Skeletal muscle tissue (tissue), 4 donors: ENCODE data around the gene NKAIN2. TPM values are rescaled to one million over a fixed set of nuclear protein-coding genes. Genes with fewer than 3 reads are reported as not detected.
"Not testable (repeated sequence)": the region's sequence is repeated elsewhere in the genome, so short reads cannot be mapped to it uniquely, and the experiment has no call there.

Experiments used
- H3K27ac ChIP-seq: one replicate; pipeline ENCODE4 v1.7.0; 2013; ENCODE audit warnings: mild to moderate bottlenecking, low read depth, low read length, inconsistent platforms
- H3K27me3 ChIP-seq, 3 donors: one replicate each; pipeline ENCODE4 v1.7.0; 2013; ENCODE audit warnings: low read length in 3 of 3; ENCODE audit not compliant: control insufficient read depth in 3 of 3, insufficient read depth in 3 of 3
- H3K36me3 ChIP-seq, 3 donors: one replicate each; pipeline ENCODE4 v1.7.0; 2013; ENCODE audit warnings: low read length in 3 of 3; ENCODE audit not compliant: control insufficient read depth in 3 of 3, insufficient read depth in 3 of 3
- H3K4me1 ChIP-seq, 3 donors: one replicate each; pipeline ENCODE4 v1.7.0; 2013; ENCODE audit warnings: low read length in 3 of 3, mild to moderate bottlenecking in 3 of 3; ENCODE audit not compliant: control insufficient read depth in 3 of 3, insufficient read depth in 3 of 3
- H3K4me3 ChIP-seq, 3 donors: one replicate each; pipeline ENCODE4 v1.7.0; 2013; ENCODE audit warnings: low read length in 3 of 3
- H3K9ac ChIP-seq, 3 donors: one replicate each; pipeline ENCODE4 v1.7.0; 2013; ENCODE audit warnings: low read length in 3 of 3, mild to moderate bottlenecking in 3 of 3, moderate library complexity in 2 of 3, low read depth in 1 of 3
- H3K9me3 ChIP-seq, 3 donors: one replicate each; pipeline ENCODE4 v1.7.0; 2013; ENCODE audit warnings: low read length in 3 of 3; ENCODE audit not compliant: control insufficient read depth in 3 of 3
- total RNA-seq: library from RNA; depleted of rRNA; stranded (reverse); fragments of >200 nt; gene quantifications from one replicate; pipeline ENCODE4 v1.2.3, GENCODE V29; 2014
- donor health status: Osteomylitis.

NKAIN2 gene
- total RNA-seq, 1 donor from 2014 or later: 3.1 TPM

DNA sequence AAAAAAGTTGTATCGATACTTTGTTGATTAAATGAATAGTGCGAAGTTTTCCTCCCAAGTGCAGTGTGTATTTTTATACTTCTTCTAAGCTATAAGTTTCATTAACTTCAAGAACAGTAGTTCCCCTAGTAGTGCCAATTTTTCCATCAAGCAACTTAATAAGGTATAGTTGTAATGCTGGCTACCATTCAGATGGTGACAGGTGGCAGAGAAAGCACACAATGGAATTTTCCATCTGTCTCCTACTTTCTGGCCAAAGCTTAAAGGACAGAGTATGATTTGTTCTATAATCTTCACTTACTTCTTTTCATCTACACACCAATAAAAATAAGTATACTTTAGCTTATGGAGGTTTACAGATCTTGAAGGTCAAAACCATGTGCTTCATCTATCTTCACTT is 431.1 kb downstream of the NKAIN2 start:
- no peaks in the 10 kb centered on the region for H3K27me3 ChIP-seq
- H3K36me3 ChIP-seq: no peaks in the 10 kb centered on the region
- no peaks in the 10 kb centered on the region for H3K4me1 ChIP-seq
- H3K9ac ChIP-seq: no peak overlapping the region
- no peak overlapping the region for H3K27ac ChIP-seq
- H3K9me3 ChIP-seq: no peaks in the 10 kb centered on the region
- H3K4me3 ChIP-seq: no peak overlapping the region

DNA sequence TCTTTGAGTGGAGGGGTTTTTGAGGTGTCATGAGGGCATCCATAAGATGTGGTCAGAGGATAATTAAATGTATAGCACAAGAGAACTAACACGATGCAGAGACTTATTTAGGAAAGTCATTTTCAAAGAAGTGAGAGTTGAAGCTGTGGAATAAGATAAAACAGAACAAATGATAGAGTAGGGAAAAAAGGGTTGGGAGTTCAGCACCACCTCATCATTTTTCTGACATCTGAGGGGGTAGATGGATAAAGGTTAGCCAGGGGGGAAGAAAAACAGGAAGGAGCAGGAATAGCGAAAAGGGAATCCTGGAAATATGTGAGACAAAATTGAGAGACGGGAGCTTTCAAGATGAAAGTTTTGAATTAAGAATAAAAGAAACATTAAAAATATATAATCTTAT is 434.2 kb downstream of the NKAIN2 start:
- Histone ChIP-seq H3K4me1 (no peaks in the 10 kb centered on the region), H3K27ac (no peak overlapping the region), H3K27me3 (no peaks in the 10 kb centered on the region), H3K9ac (no peak overlapping the region), H3K36me3 (no peaks in the 10 kb centered on the region), H3K9me3 (no peaks in the 10 kb centered on the region), H3K4me3 (no peak overlapping the region)

DNA sequence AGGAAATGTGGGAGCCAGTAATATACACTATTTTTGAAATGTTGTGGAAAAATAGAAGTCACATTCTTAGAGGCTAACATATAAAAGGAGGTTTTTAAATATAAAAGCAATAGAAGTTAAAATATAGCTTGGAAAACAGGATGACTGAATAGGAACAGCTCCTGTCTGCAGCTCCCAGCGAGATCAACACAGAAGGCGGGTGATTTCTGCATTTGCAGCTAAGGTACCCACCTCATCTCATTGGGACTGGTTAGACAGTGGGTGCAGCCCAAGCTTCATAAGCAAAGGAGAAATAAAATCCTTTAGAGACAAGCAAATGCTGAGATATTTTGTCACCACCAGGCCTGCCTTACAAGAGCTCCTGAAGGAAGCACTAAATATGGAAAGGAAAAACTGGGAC is 434.7 kb downstream of the NKAIN2 start:
- not testable (repeated sequence) for H3K36me3 ChIP-seq, H3K27me3 ChIP-seq, H3K4me3 ChIP-seq, H3K4me1 ChIP-seq, H3K27ac ChIP-seq, H3K9ac ChIP-seq, H3K9me3 ChIP-seq

DNA sequence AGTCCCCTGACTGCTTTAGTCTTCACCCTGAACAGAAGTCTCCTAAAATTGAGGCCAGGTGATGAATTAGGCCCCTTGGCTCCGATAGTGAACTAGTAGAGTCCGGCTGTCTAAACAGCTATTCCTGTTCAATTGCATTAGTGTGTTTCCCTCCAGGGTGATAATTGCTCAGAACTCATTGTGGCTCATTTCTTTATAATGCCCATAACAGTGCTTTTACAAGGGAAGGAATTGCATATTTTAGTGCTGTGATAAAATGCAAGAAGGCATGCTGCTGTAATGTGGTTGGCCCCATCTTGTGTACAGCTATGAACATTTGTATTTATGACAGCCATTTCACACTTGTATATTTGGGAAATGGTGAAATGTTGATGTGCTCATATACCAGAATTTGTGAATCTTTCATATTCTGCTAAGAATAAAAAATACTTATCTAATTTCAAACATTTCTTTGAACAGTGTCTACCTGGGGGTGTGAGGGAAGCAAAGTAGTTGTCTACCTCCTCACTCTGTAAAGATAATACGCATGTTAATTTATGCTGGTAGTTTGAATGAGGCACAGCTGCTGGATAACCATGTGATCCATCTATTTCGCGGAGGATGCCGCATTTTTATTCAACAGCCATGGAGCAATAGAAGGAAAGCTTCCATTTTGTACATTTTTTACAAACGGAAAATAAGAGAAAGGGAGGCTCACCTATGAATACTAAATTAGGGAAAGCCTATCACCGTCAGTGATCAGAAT is 451.4 kb downstream of the NKAIN2 start:
- H3K4me3 ChIP-seq: no peak overlapping the region
- no peaks in the 10 kb centered on the region for H3K4me1 ChIP-seq
- no peak overlapping the region for H3K9ac ChIP-seq
- no peaks in the 10 kb centered on the region for H3K9me3 ChIP-seq
- no peaks in the 10 kb centered on the region for H3K36me3 ChIP-seq
- H3K27me3 ChIP-seq: no peaks in the 10 kb centered on the region
- no peak overlapping the region for H3K27ac ChIP-seq

DNA sequence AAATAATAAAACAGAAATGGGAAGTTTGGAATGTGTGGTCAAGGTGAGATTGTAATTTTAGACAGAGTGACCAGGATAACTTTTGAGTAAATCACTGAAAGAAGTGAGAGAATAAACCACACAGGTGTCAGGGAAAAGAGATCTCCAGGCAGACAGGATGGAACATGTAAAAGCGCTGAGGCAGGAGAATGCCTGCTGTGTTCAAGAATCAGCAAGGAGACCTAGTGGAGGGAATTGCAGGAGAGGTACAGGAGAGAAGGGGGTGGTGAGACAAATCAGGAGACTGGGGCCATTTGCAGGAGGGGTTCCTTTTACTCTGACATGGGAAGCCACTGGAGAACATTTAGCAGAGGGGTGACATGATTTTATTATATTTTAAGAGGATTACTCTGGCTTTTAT is 456.7 kb downstream of the NKAIN2 start:
- H3K9ac ChIP-seq: no peak overlapping the region
- H3K27me3 ChIP-seq: no peaks in the 10 kb centered on the region
- H3K4me1 ChIP-seq: no peaks in the 10 kb centered on the region
- no peaks in the 10 kb centered on the region for H3K36me3 ChIP-seq
- no peak overlapping the region for H3K27ac ChIP-seq
- no peaks in the 10 kb centered on the region for H3K9me3 ChIP-seq
- no peak overlapping the region for H3K4me3 ChIP-seq

DNA sequence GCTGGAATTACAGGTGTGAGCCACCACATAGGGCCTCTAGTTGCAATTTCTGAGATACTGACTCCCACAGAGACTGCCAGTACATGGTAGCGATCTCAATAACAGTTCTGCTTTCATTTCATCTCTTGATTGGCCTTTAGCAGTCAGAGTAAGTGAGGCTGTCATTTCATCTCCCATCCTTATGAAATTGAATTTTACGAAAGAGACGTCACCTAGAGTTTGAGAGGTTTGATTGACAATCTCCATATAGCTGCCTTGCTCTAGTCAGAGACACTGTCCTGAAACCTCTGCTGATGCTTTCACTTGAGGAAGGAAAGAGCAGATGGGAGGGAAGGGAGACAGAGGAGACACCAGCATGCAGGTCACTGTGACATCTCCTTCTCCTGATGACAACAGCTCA is 466.1 kb downstream of the NKAIN2 start:
- H3K9ac ChIP-seq: no peak overlapping the region
- no peaks in the 10 kb centered on the region for H3K36me3 ChIP-seq
- no peaks in the 10 kb centered on the region for H3K4me1 ChIP-seq
- H3K27ac ChIP-seq: no peak overlapping the region
- no peaks in the 10 kb centered on the region for H3K27me3 ChIP-seq
- H3K4me3 ChIP-seq: no peak overlapping the region
- H3K9me3 ChIP-seq: no peaks in the 10 kb centered on the region

DNA sequence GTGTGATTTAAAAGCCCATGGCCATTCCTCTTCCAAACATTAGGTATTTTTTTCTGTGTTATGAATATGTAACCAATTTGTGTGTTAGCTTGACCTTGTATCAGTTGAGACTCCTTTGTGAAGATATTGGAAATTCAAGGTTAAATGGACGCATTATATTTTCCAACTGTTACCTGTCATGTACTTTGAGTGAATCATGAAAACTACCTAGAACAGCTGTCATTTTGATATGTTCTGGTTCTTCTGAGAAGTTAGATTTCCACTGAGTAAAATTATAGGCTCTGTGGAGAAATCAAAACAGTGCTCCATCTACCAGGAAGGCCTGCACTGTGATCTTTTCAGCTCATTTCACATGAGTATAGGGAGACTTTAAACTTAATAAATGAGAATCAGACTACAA is 470.0 kb downstream of the NKAIN2 start:
- Histone ChIP-seq H3K9ac (no peak overlapping the region), H3K27ac (no peak overlapping the region), H3K4me1 (no peaks in the 10 kb centered on the region), H3K9me3 (no peaks in the 10 kb centered on the region), H3K27me3 (no peaks in the 10 kb centered on the region), H3K4me3 (no peak overlapping the region), H3K36me3 (no peaks in the 10 kb centered on the region)

DNA sequence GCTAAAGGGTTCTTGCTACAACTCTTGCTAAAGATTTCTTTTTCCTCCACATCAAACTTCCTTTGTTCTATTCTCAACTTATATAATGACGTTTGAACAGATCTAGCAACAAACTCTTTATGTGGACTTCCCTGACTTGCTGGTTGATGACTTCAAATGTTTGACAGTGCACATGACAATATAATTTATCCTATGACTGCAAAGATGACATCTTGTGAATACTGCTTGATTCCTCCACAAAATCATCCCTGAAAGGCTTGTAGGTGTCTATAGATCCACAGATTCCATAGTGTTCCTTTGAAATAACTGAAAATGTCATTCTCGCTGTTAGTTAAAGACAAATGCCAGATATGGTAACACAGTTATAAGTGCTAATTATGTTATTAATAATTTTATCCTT is 478.9 kb downstream of the NKAIN2 start:
- H3K9me3 ChIP-seq: no peaks in the 10 kb centered on the region
- no peak overlapping the region for H3K27ac ChIP-seq
- H3K36me3 ChIP-seq: no peaks in the 10 kb centered on the region
- H3K9ac ChIP-seq: no peak overlapping the region
- H3K27me3 ChIP-seq: no peaks in the 10 kb centered on the region
- H3K4me3 ChIP-seq: no peak overlapping the region
- H3K4me1 ChIP-seq: no peaks in the 10 kb centered on the region

DNA sequence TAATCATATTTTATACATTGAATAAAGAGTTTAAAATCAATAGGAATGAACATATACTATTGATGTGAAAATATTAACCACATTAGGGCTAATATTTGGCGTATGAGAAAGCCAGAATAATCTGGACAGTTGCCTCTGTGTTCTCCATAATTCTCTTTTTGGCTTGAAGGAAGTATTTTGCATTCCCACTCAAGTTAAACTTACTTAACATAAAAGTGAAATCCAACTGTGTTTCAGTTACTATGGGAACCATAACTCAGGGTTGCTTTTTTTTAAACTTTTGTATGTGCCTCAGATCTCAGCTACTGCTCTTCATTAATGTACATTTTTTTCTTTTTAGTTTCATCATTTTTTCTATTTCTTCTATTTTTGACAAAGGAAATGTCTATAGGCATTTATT is 479.8 kb downstream of the NKAIN2 start:
- H3K9me3 ChIP-seq: no peaks in the 10 kb centered on the region
- H3K4me1 ChIP-seq: no peaks in the 10 kb centered on the region
- no peak overlapping the region for H3K27ac ChIP-seq
- H3K27me3 ChIP-seq: no peaks in the 10 kb centered on the region
- no peak overlapping the region for H3K9ac ChIP-seq
- H3K36me3 ChIP-seq: no peaks in the 10 kb centered on the region
- no peak overlapping the region for H3K4me3 ChIP-seq

DNA sequence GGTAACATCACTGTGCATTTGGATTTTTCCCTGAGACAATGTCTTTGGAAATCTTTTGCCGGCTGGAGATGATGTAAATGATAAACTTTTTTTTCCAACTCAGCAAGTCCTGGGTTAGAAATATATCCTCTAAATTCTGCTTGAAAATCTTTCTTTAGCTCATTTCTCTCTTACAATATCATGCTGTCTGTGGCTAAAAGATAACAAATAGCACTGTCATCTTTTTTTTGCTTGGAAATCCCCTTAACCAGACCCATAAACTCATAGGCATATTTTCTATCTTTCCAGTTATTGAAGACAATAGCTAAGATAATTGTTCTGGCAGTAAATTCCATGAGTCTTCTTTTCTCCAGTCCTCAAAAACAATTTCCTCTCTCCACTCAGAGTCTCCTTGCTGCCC is 481.5 kb downstream of the NKAIN2 start:
- Histone ChIP-seq H3K9ac (no peak overlapping the region), H3K27me3 (no peaks in the 10 kb centered on the region), H3K4me1 (no peaks in the 10 kb centered on the region), H3K36me3 (no peaks in the 10 kb centered on the region), H3K27ac (no peak overlapping the region), H3K9me3 (no peaks in the 10 kb centered on the region), H3K4me3 (no peak overlapping the region)
